Pons (tissue), 1 donor: ENCODE measurements around the gene TSKU.
"Not testable (repeated sequence)": the region's sequence is repeated elsewhere in the genome, so short reads cannot be mapped to it uniquely, and the experiment has no call there.

Experiments used
- DNase-seq: peaks from one replicate; pipeline ENCODE4 v3.0.0-alpha.2; 2016; ENCODE audit warnings: low spot score

Gene TSKU

DNA sequence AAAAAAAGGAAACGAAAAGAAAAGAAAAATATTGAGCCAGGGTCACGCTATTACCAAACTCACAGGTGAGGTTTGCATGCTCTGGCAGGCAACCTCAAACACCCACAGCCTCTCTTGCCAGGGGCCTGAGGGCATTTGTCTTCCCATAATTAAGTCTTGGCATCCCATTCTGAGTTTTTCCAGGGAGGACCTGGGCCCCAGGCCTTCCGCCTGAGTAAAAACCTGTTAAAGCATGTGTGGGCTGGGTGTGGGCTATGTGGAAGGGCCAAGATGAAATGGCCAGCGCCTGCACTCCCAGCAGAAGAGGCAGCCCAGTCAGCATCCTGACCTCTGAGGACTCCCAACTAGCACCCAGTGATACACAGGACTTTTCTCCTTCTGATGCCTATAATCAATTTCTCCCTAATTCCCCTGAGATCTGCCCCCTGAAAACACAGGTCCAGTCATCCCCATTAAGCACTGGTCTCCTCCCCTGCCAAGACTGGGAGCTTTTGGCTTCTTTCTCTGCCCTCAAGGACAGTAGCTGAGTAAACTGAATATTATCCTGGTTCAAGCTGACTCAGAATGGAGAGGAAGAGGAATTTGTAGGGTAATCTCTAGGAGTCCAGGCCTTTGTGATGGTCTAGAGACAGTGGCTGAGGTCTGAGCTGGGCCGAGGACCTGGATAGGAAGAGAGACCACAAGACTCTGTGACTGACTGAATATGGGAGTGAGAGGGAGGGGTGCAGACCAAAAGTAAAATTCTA is 42.0 kb downstream of the TSKU start:
- no peak for DNase-seq

DNA sequence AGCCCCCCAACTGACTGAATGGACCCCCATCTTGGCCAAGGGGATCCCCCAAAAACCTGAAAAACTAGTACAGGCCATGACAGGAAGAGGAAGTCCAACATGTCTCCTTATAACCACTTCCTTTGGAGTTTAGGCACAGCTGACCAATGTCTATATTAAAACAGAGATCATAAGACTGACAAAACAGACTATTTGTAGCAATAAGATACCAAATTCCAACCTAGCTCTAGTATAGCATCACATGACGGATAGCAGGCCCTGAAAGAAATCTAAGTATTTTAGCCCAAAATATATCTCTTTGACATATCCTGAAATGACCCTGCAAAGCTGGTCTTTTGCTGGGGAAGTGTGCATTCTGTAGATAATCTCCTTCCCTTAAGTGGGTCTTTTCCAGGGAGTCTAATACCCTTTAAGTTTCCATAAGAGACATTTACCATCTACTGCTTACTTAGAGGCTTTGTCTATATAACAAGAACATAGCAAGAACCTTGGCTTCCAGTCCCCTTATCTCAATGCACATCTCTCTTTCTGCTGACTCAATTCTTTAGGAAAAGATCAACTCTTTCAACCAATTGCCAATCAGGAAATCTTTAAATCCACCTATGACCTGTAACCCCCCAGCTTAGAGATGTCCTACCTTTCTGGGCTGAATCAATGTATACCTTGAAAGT is 42.7 kb downstream of the TSKU start:
- no peak for DNase-seq

DNA sequence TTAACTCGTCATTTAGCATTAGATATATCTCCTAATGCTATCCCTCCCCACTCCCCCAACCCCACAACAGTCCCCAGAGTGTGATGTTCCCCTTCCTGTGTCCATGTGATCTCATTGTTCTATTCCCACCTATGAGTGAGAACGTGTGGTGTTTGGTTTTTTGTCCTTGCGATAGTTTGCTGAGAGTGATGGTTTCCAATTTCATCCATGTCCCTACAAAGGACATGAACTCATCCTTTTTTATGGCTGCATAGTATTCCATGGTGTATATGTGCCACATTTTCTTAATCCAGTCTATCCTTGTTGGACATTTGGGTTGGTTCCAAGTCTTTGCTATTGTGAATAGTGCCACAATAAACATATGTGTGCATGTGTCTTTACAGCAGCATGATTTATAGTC is 43.4 kb downstream of the TSKU start:
- not testable (repeated sequence) for DNase-seq

DNA sequence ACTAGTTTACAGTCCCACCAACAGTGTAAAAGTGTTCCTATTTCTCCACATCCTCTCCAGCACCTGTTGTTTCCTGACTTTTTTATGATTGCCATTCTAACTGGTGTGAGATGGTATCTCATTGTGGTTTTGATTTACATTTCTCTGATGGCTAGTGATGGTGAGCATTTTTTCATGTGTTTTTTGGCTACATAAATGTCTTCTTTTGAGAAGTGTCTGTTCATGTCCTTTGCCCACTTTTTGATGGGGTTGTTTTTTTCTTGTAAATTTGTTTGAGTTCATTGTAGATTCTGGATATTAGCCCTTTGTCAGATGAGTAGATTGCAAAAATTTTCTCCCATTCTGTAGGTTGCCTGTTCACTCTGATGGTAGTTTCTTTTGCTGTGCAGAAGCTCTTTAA is 43.8 kb downstream of the TSKU start:
- DNase-seq: not testable (repeated sequence)

DNA sequence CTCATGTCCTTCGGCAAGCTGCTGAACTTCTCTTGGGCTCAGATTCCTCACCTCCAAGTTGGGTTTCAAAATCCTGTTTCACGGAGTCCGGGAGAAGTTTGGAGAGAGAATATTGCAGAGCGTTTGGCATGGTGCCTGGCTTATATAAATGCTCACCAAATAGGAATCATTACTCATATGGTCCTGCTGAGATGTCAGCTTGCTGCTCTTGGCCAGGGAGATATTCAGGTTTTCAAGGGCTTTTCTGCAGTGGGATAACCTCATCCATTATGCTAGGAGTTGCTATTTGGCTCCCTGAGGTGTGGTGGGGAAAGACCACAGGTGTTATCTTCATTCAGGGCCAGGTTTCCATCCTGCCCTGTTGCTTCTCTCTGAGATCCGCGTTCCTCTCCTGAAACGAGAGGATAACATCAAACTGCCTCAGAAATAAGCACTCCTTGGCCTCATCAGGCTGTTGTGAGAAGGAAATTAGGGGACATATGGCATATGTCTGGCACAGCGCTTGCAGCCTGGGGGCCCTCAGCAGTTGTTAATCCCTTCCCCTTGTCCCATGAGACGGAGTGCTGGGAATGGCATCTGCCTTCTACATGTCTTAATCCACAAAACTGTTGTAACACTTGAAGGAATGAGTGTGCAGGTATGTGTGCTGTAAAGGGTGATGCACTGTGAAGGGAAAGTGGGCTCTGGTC is 47.6 kb downstream of the TSKU start:
- no peak for DNase-seq

DNA sequence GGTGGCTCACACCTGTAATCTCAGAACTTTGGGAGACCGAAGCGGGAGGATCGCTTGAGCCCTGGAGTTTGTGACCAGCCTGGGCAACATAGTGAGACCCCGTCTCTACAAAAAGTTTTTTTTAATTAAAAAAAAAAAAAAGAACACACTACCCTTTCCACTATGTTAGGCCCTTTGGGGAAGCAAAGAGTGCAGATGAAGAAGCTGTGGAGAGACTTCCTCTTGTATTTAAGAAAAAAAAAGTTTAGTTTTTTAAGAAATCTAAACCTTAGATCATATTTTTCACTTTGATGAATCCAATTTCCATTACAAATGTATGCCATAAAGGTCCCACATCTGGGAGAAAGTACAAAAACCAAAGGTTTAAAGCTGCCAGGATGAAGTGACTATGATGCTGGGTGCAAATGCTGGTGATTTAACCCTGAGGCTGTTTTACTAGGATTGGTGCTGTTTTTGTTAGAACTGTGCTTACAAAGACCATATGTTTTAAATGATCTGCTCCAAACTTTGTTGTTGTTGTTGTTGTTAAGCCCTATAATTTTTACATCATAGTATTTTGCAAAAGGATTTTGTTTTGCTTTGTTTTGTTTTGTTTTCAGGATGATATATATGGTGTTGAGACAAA is 48.6 kb downstream of the TSKU start:
- DNase-seq: no peak

DNA sequence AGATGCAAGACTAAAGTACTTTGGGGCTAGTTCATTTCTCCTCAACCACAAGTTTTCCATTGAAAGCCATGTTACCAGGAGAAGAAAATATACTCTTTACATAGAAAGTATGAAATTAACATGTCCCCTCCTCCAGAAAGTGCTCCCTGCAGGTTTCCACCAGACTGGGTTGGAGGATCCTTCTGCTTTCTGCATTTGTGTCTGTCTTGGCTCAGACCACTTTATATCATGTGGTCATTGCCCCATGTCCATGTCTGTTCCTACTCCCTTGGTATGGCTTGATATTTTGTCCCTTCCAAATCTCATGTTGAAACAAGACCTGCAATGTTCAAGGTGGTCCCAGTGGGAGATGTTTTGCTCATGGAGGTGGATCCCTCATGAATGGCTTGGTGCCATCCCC is 49.2 kb downstream of the TSKU start:
- no peak for DNase-seq

DNA sequence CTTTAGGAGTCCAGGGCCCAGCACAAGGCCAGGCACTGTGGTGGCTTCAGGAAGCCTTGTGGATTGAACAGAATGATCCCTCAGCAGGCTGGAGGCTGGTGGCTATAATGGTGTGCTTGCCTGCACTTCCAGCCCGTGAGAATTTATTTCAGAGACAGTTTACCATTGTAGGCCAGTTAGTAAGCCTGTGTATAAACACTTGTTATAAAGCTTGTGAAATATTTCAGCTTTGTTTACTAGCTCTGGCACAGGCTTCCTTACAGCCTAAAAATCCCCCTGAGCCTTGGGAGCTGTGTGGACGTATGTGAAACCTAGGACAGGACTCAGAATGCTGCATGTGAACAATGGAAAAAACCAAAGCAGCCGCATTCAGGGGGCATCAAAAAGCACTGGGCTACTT is 51.0 kb downstream of the TSKU start:
- no peak for DNase-seq

DNA sequence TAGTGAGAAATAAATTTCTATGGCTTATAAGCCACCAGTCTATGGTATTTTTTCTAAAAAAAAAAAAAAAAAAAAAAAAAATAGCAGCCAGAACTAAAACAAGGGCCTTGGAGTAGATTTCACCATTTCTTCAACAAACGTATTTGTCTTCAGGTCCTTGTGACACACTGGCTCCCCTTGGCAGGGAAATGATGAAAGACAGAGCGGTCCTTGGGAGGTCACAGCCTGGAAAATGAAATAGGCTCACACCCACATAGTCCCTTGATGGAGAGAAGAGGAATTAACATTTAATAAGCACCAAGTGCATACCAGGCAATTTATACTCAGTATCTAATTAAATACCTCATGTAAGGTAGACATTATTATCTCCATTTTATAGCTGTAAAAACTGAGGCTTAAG is 51.9 kb downstream of the TSKU start:
- DNase-seq: no peak

DNA sequence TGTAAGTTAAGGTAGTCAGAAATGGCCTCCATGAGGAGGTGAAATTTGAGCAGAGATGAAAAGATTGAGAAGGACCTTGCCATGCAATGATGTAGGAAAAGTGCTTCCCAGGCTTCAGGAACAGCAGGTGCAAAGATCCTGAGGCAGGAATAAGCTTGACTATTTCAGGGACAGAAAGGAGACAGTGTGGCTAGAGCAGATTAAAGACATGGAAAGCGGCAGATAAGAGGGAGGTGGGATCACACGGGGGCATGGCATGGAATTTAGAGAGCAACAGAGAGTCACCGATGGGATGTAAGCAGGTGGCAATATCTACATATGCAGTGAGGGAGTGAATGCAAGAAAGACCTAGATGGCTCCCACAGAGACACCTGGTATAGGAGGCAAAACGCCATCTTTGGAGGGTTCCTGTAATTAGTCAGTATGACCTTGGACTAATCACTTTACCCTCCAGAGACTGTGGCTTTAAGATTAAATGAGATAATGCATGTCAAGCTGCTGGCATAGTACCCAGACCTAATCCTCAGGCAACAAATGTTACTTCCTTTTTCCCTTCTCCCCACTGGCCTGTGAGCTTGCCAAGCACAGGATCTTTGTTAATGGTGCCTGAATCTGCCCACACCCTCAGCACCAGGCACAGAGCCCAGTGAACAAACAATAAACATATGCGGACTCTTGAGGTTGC is 52.9 kb downstream of the TSKU start:
- peak; percentile 42 for DNase-seq

DNA sequence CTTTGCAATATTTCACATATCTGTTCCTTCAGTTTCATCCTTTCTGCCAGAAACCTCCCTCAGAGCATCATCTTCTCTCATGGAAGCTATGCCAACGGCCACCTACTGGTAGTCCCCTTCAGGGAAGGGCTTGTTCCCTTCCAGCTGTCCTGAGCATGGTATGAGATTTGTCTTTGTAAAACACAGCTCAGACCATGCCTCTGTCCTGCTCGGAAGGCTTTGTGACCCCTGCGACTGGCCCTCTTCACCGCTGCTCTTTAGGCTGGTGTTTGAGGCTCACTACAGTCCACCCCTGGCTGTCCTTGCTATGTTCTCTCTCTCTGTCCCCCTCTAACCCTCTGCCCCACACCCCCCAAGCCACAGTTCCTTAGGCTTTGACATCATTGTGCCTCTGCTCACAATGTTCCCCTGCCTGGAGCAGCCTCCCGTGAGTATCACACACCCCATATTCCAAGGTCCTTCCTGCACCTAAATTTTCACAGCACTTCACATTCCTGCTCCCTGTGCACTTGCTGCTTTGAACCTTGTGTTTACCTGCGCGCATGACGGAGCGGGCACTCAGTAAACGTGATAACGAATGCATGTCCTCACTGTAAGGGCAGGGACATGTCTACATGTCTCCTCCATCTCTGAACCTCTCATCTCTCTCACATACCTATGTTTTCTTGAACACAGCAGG is 53.6 kb downstream of the TSKU start:
- DNase-seq: no peak

DNA sequence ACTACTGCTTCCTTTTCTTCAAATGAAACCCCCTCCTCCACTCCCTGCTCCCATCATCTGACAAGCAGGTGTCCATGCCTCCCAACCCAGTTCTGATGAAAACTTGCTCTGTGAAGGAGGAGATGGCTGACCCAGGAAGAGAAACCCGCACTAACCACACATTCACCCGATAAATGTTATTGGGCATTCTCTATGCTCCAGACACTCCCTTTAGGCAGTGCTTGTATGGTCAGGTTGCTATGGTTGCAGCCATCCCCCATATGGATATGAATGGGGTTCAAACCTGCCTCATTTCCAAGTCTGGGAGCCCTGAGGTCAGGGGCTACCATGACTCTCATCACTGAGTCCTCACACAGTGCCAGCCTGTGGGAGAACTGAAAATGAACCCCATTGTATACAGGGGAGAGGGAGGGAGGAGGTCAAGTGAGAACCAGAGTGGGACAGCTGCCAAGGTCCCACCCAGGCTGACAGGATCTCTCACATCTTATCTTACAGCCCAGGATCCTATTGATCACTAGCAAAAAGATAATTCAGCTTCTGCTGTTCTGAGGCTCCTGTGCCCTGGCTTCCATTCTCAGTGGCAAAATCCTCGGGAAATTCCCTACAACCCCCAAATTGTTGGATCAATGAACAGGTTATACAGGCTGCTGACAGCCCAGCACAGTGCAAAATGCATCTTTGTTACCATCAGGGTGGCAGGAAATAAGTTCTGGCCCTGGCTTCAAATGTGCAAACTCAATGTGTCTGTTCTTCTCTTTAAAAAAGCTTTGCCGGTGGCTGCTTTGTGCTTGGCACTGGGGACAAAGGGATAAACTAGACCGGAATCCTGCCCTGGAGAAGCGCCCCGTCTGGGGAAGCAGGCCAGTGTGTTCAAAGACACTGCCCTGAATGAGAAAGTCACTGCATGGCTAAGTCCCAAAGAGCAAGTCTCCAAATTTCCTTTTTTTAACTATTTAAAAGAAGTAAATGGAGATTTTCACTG is 54.8 kb downstream of the TSKU start:
- peak; percentile 41 for DNase-seq

DNA sequence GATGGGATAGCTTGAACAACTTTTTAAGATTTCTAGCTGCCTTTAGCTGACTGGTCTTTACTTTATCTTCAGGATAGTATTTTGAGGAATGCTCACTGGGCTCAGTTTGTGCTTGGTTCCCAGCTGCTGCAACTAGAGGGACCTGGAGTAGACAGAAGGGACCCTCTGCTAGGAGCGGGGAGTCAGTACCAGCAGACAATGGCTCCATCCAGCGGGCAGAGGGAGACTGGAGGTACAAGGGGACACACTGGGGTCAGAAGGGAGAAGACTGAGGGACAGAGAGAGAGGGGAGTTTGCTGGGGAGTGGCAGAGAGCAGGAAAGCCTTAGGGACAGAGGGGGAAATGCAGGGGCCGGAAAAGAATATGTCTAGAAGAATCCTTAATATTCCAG is 55.5 kb downstream of the TSKU start:
- no peak for DNase-seq

DNA sequence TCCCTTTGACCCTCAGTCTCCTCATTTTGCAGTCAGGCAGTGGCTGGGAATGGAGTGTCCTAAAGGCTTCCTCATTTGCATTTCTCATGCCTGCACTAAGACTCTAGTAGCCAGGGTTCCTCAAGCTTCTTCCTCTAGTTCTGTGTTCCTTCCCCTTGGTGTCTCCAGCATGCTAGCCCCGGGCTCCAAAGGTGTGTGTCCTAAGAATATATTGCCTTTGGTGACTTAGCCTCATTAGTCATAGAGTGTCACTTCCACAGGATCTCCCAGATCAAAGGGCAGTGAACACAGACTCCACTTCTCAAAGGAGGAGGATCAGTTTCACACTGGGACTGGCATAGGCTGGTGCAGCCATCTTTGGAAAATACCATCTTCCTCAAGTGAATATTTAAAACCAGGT is 56.2 kb downstream of the TSKU start:
- DNase-seq: no peak

DNA sequence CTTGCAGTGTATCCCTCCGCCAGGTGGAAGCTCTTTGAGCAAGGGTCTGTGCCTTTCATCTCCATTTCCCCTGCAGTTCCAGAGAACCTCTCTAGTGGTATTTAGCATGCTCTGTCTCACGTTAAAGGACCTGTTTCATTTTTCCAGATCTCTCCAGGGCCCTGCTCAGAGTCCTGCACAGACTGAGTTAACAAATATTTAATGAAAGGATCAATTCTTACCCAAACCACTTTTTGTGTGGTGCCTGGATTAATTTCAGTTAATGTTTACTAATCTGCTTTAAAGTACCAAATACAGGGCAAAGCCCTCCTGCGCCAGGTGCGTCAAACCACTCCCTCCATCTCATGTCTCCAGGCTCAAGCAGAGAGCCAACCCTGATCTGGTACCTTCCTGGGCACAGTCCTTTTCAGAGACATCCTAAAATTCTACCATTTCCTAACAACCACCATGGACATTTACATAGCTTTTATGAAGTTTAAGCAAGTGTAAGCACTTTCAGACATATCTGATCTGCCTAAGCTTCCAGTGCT is 58.8 kb downstream of the TSKU start:
- DNase-seq: no peak

DNA sequence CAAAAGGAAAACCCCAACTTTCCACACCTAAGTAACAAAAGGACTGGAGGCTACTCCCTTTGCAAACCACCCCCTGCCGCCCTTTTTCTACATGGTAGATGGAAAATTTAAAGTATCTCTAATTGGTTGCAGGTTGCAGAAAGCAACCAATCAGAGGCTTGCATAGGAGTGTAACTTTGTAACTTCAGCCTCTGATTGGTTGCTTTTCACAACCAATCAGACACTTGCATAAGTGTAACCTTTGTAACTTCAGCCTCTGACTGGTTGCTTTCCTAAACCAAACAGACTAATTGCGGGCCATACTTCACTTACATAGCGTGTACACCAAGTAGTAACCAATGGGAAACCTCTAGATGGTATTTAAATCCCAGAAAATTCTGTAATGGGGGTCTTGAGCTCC is 60.8 kb downstream of the TSKU start:
- DNase-seq: no peak

DNA sequence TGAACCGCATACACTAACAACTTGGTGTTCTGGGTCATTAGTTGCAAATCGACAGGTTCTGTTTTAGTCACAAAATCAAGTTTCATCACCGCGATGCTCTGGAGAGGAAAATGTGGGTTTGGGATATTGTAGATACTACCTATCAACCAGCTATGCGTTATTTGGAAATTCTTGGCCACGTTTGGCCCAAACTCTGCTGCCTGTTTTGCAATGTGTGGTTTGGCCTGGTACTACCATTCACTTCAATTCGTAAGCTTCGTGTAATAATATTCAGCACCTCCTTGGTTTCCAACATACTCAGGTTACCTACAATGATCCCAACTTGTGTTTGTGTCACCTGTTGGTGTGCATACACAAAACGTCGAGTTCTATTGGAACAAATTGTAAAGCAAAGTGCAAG is 61.4 kb downstream of the TSKU start:
- DNase-seq: no peak

DNA sequence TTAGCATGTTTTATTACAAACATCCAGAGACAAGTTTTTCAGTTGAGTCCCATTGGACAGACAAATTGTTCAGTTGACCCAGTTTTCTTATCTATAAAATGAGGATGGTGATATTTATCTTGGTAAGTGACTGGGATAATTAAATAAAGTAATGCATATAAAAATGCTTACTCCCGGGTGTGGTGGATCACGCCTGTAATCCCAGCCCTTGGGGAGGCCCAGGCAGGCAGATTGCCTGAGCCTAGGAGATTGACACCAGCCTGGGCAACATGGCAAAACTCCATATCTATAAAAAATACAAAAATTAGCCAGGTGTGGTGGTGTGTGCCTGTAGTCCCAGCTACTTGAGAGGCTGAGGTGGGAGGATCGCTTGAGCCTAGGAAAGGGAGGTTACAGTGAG is 61.9 kb downstream of the TSKU start:
- no peak for DNase-seq

DNA sequence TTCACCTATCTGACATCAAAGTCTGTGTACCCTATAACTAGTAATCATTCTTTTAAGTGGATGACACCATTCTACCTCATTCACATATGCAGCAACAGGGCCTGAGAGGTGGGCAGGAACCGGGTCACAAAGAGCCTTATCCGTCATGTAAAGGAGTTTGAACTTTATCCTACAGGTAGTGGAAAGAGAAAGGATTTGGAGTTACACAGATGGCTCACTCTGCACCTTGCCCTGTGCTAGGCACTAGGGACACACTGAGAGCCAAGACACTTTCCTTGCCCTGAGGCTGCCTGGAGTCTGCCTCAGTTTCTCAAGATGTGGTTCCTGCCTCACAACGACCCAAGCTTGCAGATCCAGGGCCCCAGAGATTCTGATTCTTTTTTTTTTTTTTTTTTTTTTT is 63.3 kb downstream of the TSKU start:
- no peak for DNase-seq
